ENCODE data around the gene BAIAP2L2.

GRCh38 chr22:38080850-38081635 lies 29.4 kb downstream of the BAIAP2L2 start:
- TF ChIP-seq CTCF (conservative IDR thresholded peaks at IDR 0.05; ENCODE audit: low read depth in 2 of 2), result no peak
- TF ChIP-seq JUNB (IDR thresholded peaks at IDR 0.05; ENCODE audit: unreplicated experiment), result no peak
- TF ChIP-seq EZH2 (IDR thresholded peaks at IDR 0.05; ENCODE audit: low read depth, unreplicated experiment), result no peak
- no peak for TF ChIP-seq EZH2phosphoT487 (IDR thresholded peaks at IDR 0.05; ENCODE audit: unreplicated experiment)
- TF ChIP-seq POLR2AphosphoS5 (IDR thresholded peaks at IDR 0.05; ENCODE audit: low read depth), result peak; percentile 74
